HG03460 (cell line): ENCODE measurements around the gene SH2D5.
"Not testable (repeated sequence)": the region's sequence is repeated elsewhere in the genome, so short reads cannot be mapped to it uniquely, and the experiment has no call there.

Experiments
- ATAC-seq: cut with Tn5 transposase; IDR thresholded peaks from one replicate; pipeline ENCODE4 v1.9.1; 2021; ENCODE audit not compliant: unreplicated experiment

The SH2D5 gene

DNA sequence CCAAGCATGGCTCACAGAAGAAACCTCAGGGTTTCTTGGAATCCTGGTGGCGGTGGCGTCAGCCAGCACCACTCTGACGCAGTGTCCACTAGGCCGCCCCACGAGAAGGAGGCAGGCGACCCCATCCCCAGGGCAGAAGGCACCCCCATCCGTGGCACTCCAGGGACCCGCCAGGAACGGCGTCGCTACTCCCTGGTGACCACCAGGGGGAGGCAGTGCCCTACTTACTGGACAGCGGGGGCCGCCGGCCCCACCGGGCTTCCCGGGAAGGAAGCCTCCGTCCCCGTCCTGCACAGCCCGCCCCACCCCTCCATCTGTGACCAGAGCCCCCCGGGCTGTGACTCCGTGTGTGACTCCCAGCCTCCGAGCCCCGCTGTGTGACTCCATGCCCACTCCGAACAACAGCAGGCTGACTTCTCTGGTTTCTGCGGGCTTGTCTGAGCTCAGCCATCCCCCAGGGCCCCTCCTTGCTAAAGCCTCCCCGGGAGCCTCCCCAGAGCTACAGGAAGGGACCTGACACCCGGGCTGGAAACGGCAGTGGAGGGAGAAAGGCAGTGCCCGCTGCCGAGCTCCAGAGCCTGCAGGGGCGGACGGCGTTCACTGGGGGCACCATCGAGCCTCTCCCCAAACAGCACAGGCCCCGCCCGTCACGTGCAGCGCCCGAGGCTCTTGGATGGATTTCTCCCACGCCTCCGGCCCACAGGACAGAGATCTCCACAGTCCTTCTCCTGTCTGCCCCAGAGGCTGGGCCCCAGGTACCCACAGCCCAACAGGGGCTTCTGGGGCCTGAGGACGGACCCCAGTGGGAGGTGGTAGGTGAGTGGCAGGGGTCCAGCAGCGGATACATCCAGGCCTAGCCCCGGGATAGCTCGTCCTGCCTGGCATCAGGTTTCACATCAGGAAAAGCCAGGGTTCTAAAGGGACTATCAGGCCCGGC is 35.8 kb downstream of the SH2D5 start:
- peak; percentile 76 for ATAC-seq

GRCh38 chr1:20695515-20695914 is 37.0 kb downstream of the SH2D5 start:
- no peak for ATAC-seq

- ATAC-seq = no peak
These were observed 38.9 kb downstream of the SH2D5 start for GRCh38 chr1:20693623-20694022.

GRCh38 chr1:20691872-20692271 is 40.6 kb downstream of the SH2D5 start:
- no peak for ATAC-seq

DNA sequence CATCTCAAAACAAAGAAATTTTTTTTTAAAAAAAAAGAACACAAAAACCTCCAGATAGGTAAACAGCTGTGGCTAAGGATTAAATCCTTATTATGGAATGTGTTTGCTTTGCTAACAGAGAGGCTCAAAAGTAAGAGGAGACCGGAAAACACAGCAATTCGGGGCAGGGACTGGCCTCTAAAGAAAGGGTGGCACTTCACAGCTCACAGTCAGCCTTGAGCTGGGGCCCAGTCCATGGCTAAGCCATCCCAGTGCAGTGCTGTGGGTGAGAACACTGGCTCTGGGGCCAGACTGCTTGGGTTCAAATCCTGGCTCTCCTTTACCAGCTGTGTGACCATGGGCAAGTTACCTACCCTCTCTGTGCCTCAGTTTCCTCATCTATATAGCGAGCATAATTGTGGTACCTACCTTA is 42.9 kb downstream of the SH2D5 start:
- no peak for ATAC-seq

DNA sequence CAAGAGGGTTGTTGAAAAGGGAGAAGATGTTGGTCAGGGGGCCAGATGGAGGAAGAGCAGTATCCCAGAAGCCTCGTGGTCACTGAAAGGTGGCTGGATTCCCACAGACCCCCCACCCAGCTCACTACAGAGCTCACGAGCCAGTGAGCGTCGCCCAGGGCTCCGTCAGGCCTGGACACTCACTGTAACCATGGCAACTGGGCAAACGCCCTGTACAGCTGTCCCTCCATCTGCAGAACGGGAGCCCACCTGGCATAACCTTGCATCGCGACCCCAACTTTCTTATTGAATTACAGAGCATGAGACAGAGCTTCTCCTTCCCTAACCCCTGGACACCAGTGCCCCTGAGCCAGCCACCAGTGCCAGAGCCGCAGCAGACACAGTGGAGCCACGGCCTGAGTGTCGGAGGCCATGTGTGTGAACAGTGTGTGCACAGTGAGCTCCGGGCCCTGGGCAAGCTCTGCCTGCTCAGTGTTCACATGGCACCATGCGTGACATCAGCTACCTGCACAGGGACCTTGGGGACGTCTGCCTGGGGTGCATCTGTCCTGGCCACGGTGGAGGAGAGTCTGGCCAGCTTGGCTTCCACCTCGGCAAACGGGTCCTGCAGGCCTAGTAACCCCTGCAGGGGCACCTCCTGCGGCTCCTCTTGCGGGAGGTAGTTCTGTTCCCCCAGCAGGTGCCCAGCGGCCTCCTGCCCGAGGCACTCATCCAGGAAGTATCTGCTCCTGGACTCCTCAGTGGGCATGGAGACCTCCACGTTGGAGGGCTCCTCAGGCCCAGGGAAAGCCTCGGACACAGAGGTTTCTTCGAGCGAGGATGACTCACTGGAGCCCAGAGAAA is 45.4 kb downstream of the SH2D5 start:
- ATAC-seq = no peak

DNA sequence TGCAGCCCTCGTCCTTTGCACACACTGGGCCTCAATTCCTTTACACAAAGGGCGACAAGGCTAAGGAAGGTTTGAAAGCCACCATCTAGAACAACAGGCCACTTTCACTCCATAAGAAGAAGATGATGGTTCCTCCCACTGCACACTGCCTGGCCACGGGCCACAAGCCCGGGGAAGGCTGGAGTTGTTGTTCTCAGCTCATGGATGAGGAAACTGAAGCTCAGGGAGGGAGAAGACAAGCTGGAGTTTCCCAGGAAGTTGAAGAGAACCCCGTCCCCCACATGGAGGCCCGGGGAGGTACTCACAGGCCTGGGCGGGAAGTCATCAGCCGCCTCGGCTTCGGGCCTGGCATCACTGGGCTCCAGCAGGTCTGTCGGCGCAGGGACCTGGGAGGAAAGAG is 46.8 kb downstream of the SH2D5 start:
- ATAC-seq = no peak

- no peak for ATAC-seq
These were observed 47.3 kb downstream of the SH2D5 start for GRCh38 chr1:20685099-20685662.

- ATAC-seq = no peak
These were observed 47.9 kb downstream of the SH2D5 start for GRCh38 chr1:20684651-20685050.

GRCh38 chr1:20684050-20684620 is 48.4 kb downstream of the SH2D5 start:
- no peak for ATAC-seq

DNA sequence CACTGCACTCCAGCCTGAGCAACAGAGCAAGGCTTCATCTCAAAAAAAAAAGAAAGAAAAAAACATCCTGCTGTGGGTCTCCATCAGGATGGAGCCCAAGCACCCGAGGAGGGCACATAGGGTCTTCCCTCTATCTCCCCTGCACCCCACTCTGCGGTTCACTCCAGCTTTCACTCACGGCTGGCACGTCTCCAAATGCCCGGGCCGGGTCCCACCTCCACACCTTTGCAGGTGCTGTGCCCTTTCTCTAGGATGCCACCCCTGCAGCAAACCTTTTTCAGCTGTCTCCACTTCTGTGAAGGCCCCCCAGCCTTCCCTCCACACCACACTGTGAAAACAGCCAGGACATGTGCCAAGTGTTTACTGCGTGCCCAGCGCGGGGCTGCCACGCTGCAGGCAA is 48.9 kb downstream of the SH2D5 start:
- ATAC-seq = no peak

DNA sequence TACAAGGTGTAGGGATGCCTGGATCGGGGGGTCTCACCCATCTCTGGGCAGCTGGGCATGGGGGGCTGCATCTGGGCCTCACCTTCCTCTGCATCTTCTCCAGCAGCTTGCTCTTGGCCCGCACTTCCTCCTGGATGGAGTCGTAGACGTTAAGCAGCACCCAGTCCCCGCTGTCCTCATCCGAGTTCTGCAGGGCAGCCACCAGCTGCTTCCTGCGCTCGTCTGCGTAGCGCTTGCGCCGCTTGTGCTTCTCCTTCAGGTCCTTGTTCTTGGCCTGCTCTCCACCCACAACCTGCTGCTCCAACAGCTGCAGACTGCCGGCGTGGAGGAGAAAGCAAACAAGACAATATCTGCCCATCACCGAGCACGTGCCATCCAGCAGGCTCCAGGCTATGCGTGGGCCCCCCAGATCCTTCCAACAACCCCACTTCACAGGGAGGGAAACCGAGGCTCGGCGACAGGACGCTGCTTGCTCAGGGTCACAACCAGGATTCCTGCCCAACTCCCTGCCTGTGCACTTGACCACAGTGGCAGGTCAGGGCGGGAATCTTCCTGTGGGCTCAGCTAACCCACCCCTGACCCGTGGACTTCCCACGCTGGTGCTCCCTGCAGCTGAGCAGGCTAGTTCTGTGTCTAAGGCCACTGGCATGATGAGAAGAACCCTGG is 49.8 kb downstream of the SH2D5 start:
- no peak for ATAC-seq

- no peak for ATAC-seq
These were observed 50.5 kb downstream of the SH2D5 start for GRCh38 chr1:20681999-20682398.

DNA sequence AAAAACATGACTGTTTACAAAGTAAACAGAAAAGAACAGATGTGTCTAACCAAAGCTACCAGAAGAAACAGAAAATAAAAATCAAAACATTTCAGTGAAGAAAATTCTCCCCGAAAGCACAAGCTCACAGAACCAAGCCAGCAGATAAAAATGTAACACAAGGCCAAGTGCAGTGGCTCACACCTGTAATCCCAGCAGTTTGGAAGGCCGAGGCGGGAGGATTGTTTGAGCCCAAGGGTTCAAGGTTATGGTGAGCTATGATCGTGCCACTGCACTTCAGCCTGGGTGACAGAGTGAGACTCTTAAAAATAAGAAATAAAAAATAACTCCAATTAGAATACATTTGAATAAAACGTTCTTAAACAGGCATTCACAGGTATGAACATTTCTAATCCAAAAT is 52.2 kb downstream of the SH2D5 start:
- ATAC-seq = no peak

DNA sequence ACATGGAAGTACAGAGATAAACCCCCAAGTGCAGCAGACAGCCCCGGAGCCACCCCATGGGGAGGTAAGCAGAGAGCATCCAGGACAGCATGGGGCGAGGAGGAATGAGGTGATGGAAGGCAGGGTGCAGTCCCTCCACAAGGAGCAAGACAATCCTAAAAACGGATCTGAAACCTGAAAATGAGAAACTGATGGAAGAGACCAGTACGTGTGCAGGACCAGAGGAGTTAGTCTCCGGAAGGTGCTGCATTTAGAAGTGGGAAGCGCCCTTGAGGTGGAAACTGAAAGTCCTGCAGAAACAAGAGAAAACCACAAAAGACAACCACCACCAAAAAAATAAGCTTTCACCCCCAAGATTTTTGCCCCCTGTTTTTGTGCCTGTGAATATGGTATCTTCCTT is 53.9 kb downstream of the SH2D5 start:
- ATAC-seq = no peak

- not testable (repeated sequence) for ATAC-seq
These were observed 58.9 kb downstream of the SH2D5 start for GRCh38 chr1:20673626-20674025.

GRCh38 chr1:20672265-20672632 is 60.3 kb downstream of the SH2D5 start:
- ATAC-seq = no peak

GRCh38 chr1:20670936-20671335 is 61.6 kb downstream of the SH2D5 start:
- ATAC-seq = no peak
